GM21529 (cell line): Measurements from ENCODE around the gene ACD.

Experiments used
- ATAC-seq: cut with Tn5 transposase; IDR thresholded peaks from one replicate; pipeline ENCODE4 v1.9.1; 2021; ENCODE audit not compliant: unreplicated experiment

The ACD gene

DNA sequence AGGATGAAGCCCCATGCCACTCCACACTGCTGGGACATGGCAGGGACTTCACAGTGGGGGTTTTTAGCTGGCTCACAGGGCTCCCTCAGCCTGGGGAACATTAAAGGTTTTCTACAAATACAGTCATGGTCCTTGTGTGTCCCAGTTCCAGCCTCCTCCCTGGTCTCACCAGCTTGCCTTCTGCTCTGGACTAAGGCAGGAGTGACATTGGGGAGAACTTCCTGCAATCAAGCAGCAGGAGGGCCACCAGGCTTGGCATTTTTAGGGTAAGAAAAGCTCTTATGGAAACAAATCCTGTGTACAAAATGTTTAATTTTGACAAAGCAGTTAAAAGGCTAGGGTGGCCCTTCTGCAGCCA lies 2.6 kb upstream of the ACD start:
- ATAC-seq, result no peak

DNA sequence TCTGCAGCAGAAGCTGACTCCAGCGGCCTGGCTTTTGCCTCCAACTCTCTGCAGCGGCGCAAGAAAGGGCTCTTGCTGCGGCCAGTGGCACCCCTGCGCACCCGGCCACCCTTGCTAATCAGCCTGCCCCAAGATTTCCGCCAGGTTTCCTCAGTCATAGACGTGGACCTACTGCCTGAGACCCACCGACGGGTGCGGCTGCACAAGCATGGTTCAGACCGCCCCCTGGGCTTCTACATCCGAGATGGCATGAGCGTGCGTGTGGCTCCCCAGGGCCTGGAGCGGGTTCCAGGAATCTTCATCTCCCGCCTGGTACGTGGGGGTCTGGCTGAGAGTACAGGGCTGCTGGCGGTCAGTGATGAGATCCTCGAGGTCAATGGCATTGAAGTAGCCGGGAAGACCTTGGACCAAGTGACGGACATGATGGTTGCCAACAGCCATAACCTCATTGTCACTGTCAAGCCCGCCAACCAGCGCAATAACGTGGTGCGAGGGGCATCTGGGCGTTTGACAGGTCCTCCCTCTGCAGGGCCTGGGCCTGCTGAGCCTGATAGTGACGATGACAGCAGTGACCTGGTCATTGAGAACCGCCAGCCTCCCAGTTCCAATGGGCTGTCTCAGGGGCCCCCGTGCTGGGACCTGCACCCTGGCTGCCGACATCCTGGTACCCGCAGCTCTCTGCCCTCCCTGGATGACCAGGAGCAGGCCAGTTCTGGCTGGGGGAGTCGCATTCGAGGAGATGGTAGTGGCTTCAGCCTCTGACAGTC lies 2.0 kb upstream of the ACD start:
- no peak for ATAC-seq

DNA sequence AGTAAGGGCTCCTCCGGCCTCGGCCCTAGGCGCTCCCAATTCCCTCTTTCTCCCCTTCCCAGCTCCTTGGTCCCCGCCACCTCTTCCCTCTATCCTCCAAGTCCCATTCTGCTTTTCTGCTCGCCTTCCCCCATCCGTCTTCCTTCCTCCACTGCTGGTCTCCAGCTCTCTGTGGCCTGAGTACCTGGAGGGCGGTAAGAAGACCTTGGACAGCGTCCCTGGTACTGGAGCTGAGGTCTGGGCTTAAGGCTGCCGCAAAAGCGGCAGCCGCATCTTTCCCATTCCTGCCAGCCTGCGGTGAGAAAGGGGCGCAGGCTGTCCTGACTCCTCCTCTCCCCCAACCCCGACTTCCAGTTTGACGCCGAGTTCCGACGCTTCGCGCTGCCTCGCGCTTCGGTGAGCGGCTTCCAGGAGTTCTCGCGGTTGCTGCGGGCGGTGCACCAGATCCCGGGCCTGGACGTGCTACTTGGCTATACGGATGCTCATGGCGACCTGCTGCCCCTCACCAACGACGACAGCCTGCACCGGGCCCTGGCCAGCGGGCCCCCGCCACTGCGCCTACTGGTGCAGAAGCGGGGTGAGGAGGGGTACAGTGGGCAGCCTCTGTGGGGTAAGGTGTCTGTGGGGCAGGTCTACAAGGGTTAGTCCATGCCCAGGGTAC lies 1.2 kb upstream of the ACD start:
- no peak for ATAC-seq

DNA sequence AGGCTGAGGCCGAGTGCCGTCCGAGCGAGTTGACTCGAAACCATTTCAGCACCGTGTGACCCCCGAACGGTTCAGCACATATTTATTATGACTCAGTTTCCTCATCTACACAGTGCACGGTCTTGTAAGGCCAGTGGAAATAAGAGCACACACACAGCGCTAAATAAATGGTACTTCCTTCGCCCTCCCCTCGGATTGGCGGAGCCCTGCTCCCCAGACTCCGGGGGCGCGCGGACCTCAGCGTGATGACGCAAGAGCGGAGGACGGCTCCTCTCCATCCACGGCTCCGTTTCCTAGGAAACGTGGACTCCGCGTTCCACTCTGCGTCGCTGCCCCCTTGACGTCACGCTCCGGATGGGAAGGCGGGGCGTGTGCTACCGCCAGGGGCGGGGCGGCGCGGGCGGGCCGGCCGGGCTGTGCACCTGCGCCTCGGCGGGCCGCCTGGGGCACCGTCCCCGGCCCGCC lies 536 bp upstream of the ACD start, which contains the start of gene PARD6A:
Gene PARD6A, plus strand, starts transcription at position 397 of the 465 bp plus-strand sequence. CDS start 79 bp downstream, outside the sequence.
- ATAC-seq, result peak; percentile 70

DNA sequence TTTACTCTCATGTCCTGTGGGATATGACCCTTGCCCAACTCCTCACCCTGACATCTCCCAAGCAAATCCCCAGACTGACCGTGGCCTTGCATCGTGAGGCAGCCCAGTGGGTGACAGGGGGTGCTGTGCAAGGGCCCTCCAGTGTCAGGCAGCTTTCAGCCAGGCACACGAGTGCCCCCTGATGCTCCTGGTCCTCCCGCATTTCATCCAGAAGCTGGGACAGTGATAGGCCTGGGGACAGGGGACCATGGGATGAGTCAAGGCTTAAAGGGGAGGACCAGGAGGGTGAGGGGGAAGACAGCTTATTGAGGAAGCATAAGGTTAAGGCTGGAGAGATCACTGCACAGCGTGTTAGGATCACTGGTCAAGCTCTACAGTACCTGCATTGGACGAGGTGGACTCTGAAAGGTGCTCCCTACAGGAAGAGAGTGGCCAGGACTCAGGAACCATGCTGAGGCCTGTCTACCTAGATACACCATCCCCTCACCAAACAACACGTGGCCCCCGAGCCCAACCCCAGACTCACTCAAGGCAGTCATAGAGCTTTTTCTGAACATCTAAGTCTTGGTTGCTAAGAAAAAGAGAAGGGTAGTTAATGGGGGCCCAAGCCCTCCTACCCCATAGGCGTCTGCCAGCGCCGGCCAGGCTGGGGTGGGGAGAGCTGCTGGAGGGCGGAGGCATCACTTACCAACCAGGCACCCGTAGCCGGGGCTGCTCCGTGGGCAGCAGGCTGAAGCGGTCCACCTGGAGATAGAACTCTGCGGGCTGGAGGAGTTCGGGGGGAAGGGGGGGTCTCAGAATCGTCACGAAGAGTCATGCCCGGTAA lies 998 bp downstream of the ACD start:
- ATAC-seq, result no peak

DNA sequence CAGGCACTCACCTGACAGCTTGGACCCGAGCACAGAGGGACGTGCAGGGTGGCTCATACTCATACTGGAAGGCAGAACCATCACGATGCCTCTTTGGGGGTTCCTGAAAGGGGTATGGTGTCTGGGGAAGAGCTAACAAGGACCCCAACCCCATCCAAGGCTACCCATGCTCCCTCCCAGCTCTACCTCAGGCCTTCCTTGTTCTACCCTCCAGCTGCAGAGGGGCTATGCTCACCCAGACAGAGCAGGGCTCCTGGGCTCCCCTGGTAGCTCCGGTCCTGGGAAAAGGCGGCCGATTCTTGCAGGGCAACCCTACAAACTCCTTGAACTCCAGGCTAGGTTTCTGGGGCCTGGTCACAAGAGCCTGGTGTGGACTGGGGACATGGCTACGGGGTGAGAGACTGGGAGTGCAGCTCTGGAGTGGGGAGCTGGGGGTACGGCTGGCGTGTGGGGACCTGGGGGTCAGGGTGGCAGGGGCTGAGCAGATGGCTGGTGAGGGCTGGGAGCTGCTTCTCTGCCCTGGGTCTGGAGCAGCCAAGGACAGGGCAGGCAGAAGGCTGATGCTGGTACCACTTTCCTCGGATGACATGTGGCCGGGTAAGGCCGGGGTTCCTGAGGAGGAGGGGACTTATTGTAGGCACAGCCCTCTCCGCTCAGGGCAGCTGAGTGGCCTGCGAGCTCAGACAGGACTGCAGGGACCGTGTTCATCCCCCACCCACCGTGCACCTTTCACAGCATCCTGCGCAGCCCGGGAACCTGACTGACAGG lies 2.1 kb downstream of the ACD start:
- no peak for ATAC-seq

DNA sequence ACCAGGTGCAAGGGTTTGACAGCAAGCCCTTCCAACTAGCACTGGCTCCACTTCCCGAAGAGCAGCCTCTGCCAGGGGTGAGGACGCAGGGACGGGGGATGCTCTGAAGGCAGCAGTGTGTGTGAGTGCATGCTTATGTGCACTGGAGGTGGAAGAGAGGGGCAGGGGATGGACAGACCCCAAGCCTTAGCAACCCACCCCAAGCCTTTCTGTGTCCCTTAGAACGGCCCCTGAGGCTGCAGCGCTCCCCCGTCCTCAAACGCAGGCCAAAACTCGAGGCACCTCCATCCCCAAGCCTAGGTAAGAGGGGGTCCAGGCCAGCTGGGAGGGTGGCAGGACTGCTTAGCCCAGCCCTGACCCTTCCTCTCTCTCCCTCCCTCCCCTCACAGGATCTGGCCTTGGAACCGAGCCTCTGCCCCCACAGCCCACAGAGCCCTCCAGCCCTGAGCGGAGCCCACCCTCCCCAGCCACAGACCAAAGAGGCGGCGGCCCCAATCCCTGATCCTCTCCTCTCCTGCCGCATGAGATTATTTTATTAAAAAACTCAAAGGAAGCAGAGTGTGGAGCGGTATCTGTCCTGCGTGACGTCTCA lies 2.9 kb downstream of the ACD start:
- no peak for ATAC-seq

DNA sequence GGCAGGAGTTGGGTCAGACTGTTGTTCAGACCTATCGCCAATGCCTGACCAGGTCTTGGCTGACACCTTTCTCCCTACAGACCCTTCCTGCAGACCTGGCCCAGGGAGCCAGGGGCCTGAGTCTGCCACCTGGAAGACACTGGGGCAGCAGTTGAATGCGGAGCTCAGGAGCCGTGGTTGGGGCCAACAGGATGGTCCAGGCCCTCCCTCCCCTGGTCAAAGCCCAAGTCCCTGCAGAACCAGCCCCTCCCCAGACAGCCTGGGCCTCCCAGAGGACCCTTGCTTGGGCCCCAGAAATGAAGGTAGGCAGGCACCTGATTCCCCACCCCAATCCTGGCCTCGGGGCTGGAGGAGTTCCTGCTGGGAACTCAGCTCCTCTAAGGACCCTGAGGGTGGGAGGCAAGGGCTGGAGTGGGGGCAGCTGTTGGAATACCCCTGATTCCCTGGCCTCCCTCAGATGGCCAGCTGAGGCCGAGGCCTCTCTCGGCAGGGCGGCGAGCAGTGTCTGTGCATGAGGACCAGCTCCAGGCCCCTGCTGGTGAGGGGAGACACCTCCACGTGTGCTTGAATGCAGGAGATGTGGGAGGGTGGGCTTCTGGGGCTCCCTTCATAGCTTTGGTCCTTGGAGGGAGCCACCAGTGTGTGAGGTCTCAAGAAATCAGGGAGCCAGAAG lies 3.6 kb downstream of the ACD start:
- ATAC-seq, result no peak

DNA sequence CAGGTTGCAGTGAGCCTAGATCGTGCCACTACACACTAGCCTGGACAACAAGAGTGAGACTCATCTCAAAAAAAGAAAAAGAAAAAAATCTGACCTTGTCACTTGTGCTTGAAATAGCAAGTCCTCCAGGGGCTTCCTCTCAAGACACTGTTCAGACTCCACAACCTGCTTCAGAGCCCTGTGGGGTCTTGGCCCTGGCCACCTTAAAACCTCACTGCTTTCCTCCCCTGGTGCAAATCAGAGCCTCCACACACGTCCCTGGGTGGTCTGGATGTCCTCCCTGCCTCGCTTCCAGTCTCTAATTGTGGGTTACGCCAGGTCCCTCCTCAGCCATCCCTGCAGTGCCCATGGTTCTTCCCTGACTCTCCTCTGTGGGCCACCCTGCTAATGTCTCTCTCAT lies 4.7 kb downstream of the ACD start:
- ATAC-seq, result no peak

DNA sequence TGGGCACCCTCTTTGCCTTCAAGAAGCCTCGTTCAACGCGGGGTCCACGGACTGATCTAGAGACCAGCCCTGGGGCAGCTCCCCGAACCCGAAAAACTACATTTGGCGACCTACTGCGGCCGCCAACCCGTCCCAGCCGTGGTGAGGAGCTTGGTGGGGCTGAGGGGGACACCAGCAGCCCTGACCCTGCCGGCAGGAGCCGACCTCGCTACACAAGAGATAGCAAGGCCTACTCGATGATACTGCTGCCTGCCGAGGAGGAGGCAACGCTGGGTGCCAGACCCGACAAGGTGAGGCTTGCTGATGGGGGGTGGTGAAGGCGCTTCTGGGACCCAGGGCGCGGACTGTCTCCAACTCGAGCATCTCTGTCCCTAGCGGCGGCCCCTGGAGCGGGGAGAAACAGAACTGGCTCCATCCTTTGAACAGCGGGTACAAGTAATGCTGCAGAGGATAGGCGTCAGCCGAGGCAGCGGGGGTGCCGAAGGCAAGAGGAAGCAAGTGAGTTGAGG lies 5.6 kb downstream of the ACD start:
- no peak for ATAC-seq

DNA sequence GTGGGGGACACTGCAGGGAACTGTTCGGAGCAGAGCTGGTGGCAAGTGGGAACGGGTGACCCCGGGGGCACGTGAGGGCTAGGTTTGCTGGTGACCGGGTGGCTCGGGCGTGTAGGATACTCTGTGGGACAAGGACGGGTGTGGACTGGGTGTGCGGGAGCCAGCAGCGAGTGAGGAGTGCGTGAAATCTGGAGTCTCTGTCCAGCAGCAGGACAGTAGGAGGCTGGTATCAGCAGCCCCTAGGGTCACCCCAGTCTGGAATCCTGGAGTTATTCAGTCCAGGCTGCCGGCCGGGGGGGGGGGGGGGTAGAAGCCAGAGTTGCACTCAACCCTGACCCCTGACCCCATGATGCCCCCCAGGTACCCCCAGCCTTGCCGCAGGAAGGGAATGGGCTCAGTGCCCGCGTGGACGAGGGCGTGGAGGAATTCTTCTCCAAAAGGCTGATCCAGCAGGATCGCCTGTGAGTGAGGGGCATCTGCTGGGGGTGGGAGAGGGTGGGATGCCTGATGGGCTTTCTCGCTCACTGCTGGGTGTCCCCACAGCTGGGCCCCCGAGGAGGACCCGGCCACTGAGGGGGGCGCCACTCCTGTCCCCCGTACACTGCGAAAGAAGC lies 6.2 kb downstream of the ACD start:
- no peak for ATAC-seq

DNA sequence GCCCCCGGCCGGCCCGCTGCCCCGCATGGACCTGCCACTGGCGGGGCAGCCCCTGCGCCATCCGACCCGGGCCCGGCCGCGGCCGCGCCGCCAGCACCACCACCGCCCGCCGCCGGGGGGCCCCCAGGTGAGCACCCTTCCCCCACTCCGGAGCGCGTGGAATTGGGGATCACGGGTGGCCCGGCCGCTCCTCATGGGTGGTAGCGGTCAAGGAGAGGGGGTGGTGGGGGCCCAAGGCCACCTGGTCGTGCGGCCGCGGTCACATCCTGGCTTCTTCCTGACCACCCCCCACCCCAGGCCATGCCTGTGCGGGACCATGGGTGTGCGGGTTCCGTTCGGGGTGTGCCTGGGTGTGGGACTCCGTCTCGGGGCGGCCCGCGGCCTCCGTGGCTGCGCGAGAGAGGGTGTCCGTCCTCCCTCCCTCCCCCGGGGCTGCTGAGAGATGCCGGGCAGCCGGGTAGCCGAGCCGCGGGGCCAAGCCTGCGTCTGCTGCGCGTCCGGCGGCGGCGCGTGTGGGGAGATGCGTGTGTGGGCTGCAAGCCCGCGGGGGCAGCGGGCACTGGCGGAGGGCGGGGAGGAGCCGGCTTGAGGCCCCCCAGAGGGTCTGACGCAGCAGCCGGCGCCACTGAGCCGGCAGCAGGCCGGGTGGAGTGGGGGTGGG lies 6.8 kb downstream of the ACD start:
- no peak for ATAC-seq

DNA sequence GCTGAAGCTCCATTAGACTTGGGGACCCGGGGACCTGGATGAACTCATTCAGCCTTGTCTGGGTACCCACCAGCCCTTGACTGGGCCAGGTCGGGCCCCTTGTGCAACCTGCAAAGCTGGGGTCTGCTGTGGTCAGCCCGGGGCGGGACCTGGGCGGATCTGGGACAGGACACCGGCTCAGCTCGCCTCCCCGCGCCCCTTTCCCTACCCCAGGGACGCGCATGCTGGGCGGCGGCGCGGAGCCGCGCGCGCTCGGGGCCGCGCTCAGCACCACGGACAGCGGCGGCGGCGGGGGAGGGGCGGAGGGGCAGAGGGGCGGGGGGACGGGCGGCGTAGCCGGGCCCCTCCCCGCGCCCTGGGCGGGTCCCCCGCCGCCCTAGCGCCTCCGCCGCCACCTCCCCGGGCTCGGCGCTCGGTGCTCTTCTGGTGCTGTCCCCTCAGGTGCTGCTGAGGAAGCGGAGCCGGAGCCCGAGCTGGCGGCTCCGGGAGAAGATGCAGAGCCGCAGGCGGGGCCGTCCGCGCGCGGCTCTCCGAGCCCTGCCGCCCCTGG lies 7.4 kb downstream of the ACD start:
- ATAC-seq, result no peak

DNA sequence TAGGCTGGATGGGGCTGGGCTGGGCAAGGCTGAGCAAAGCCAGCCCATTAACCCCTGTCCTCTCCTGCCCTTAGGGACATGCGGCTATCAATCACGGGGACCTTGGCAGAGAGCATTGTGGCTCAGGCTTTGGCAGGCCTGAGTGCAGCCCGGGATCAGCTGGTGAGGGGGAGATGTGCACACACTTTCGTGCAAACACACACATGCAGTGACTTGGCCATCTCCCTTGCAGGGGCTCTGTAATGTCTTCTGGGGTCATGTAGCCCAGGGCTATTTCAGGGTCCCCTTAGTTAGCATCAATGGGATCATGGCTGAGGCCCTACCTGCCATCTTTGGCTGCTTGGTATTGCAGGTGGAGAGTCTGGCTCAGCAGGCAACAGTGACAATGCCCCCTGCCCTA lies 8.2 kb downstream of the ACD start:
- no peak for ATAC-seq

DNA sequence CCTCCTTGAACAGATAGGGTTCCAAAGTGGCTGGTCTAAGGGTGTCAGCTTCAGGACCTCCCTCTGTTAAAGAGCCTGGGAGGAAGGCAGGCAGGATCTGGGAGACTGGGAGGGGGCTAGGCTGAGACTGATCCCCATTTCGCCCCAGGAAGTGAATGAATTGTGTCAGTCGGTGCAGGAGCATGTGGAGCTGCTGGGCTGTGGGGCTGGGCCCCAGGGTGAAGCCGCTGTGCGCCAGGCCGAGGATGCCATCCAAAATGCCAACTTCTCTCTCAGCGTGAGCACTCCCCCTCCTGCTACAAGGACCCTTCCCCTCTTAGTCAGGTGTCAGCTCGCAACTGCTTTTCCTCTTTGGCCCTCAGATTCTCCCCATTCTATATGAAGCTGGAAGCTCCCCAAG lies 9.0 kb downstream of the ACD start:
- ATAC-seq, result no peak

DNA sequence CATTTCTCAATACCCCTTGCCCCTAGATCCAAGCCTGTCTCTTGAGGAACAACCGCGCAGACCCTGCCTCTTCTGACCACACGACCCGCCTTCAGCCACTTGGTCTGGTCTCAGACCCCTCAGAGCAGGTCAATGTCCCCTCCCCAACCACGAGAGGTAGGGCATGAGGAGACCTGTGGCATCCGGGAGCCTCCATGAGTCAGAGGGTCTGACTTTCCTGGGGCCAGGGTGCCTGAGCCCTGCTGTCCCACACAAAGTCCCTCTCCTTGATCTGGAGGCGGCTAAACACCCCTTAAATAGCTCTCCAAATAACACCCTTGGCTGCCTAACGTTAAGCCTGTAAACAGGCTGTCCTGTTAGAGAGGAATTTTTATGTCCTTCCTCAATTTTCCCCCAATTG lies 10.0 kb downstream of the ACD start:
- ATAC-seq, result no peak

DNA sequence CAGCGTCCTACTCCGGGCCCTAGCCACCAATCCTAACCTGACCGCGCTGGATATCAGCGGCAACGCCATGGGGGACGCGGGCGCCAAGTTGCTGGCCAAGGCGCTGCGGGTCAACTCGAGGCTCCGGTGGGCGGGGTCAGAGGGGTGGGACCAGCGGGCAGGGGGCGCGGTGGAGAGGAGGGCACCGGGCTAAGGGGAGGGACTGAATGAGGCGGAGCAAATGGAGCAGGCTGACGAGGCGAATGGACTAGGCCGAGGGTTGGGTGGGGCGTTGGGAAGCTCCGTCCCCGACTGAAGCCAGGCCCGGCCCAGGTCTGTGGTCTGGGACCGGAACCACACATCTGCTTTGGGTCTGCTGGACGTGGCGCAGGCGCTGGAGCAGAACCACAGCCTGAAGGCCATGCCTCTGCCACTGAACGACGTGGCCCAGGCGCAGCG lies 10.5 kb downstream of the ACD start:
- no peak for ATAC-seq

DNA sequence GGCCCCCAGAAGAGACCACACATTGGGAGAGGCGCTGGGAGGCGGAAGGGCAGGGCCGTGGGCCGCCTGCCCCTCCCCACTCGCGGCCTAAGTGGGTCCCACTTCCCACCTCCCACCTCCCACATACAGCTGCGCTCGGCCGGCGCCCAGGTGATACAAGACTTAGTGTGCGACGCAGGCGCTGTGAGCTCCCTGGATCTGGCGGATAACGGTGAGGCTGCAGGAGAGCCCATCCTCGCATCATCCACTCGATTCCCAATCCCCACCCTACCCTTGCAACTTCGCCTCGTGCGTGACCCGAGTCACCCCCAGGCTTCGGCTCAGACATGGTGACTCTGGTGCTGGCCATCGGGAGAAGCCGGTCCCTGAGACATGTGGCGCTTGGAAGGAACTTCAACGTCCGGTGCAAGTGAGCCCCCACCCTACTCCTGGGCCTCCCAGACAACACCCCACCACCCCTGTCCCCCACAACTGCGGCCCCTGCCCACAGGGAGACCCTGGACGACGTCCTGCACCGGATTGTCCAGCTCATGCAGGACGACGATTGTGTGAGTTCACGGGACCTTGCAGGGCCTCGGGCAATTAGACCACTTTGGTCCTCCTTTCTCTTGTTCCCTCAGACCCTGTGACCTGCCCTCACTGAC lies 11.2 kb downstream of the ACD start:
- no peak for ATAC-seq
